H9 (cell line): ENCODE data around the gene ZNF700. TPM values are rescaled to one million over a fixed set of nuclear protein-coding genes. Genes with fewer than 3 reads are reported as not detected.
"Not testable (repeated sequence)": the region's sequence is repeated elsewhere in the genome, so short reads cannot be mapped to it uniquely, and the experiment has no call there.

ENCODE experiments used
- DNase-seq: peaks from one replicate; pipeline ENCODE4 v3.0.0-alpha.2; 2017
- H2AFZ ChIP-seq: one replicate; pipeline ENCODE4 v1.6.1; 2013; ENCODE audit warnings: mild to moderate bottlenecking, low read length, control low read depth, moderate library complexity
- H2AK5ac ChIP-seq: 2 replicates; pipeline ENCODE4 v1.6.1; 2013; ENCODE audit warnings: low read length, control low read depth, mixed read lengths; ENCODE audit not compliant: insufficient read length
- H2BK120ac ChIP-seq: one replicate; pipeline ENCODE4 v1.6.1; 2013; ENCODE audit warnings: low read depth, mild to moderate bottlenecking, low read length, control low read depth, inconsistent platforms; ENCODE audit not compliant: poor library complexity, severe bottlenecking
- H2BK12ac ChIP-seq: 2 replicates; pipeline ENCODE4 v1.6.1; 2013; ENCODE audit warnings: low read length, control low read depth, mixed read lengths, low read depth; ENCODE audit not compliant: insufficient read length
- H2BK15ac ChIP-seq: 2 replicates; pipeline ENCODE4 v1.6.1; 2013; ENCODE audit warnings: low read depth, low read length, control low read depth
- H2BK20ac ChIP-seq: one replicate; pipeline ENCODE4 v1.6.1; 2013; ENCODE audit warnings: low read depth, mild to moderate bottlenecking, low read length, control low read depth, inconsistent platforms; ENCODE audit not compliant: poor library complexity, severe bottlenecking
- H2BK5ac ChIP-seq: 2 replicates; pipeline ENCODE4 v1.6.1; 2013; ENCODE audit warnings: low read length, control low read depth, mixed read lengths; ENCODE audit not compliant: insufficient read length
- H3K14ac ChIP-seq: 2 replicates; pipeline ENCODE4 v1.6.1; 2013; ENCODE audit warnings: low read length, control low read depth; ENCODE audit not compliant: insufficient read depth
- H3K18ac ChIP-seq: 2 replicates; pipeline ENCODE4 v1.6.1; 2013; ENCODE audit warnings: low read depth, mild to moderate bottlenecking, mixed read lengths, low read length, control low read depth; ENCODE audit not compliant: insufficient read length
- H3K23ac ChIP-seq: 2 replicates; pipeline ENCODE4 v1.6.1; 2013; ENCODE audit warnings: low read length, control low read depth, mixed read lengths, low read depth; ENCODE audit not compliant: insufficient read length
- H3K23me2 ChIP-seq: 2 replicates; pipeline ENCODE4 v1.6.1; 2013; ENCODE audit warnings: low read depth, mild to moderate bottlenecking, mixed read lengths, low read length, control low read depth; ENCODE audit not compliant: insufficient read length, poor library complexity, severe bottlenecking
- H3K27ac ChIP-seq: 2 replicates; pipeline ENCODE4 v1.5.1; 2013; ENCODE audit warnings: low read length, control low read depth, mixed read lengths, low read depth; ENCODE audit not compliant: insufficient read length
- H3K27me3 ChIP-seq: 2 replicates; pipeline ENCODE4 v1.6.1; 2013; ENCODE audit warnings: low read length, control low read depth, inconsistent platforms; ENCODE audit not compliant: insufficient read depth
- H3K4ac ChIP-seq: 2 replicates; pipeline ENCODE4 v1.6.1; 2013; ENCODE audit warnings: low read depth, mild to moderate bottlenecking, control low read depth, inconsistent platforms, low read length, moderate library complexity
- H3K4me1 ChIP-seq: 2 replicates; pipeline ENCODE4 v1.6.1; 2013; ENCODE audit warnings: low read length, control low read depth, inconsistent platforms; ENCODE audit not compliant: insufficient read depth
- H3K4me2 ChIP-seq: 2 replicates; pipeline ENCODE4 v1.6.1; 2013; ENCODE audit warnings: low read length, control low read depth, mixed read lengths; ENCODE audit not compliant: insufficient read length, insufficient read depth
- H3K56ac ChIP-seq: 2 replicates; pipeline ENCODE4 v1.6.1; 2013; ENCODE audit warnings: low read depth, mild to moderate bottlenecking, mixed read lengths, low read length, control low read depth; ENCODE audit not compliant: insufficient read length
- H3K79me1 ChIP-seq: 2 replicates; pipeline ENCODE4 v1.6.1; 2013; ENCODE audit warnings: low read depth, mild to moderate bottlenecking, moderate library complexity, low read length, control low read depth, inconsistent platforms; ENCODE audit not compliant: insufficient read depth, poor library complexity, severe bottlenecking
- H3K79me2 ChIP-seq: 2 replicates; pipeline ENCODE4 v1.6.1; 2013; ENCODE audit warnings: low read length, control low read depth, inconsistent platforms; ENCODE audit not compliant: insufficient read depth
- H3K9ac ChIP-seq: 2 replicates; pipeline ENCODE4 v1.6.1; 2013; ENCODE audit warnings: low read length, control low read depth, mixed read lengths; ENCODE audit not compliant: insufficient read length; ENCODE audit errors: extremely low read depth
- H3K9me3 ChIP-seq: one replicate; pipeline ENCODE4 v1.6.1; 2013; ENCODE audit warnings: low read depth, low read length, inconsistent platforms; ENCODE audit not compliant: control insufficient read depth
- H3T11ph ChIP-seq: one replicate; pipeline ENCODE4 v1.6.1; 2013; ENCODE audit warnings: mild to moderate bottlenecking, low read length, control low read depth, inconsistent platforms
- H4K20me1 ChIP-seq: one replicate; pipeline ENCODE4 v1.6.1; 2013; ENCODE audit not compliant: control insufficient read depth, insufficient read length, insufficient read depth
- H4K5ac ChIP-seq: 2 replicates; pipeline ENCODE4 v1.6.1; 2013; ENCODE audit warnings: low read depth, mild to moderate bottlenecking, mixed read lengths, low read length, control low read depth; ENCODE audit not compliant: insufficient read length
- H4K8ac ChIP-seq: replicated peaks from 2 replicates; pipeline ENCODE4 v1.6.1; 2013; ENCODE audit warnings: low read length, control low read depth, mixed read lengths, low read depth; ENCODE audit not compliant: insufficient read length
- H4K91ac ChIP-seq: 2 replicates; pipeline ENCODE4 v1.6.1; 2013; ENCODE audit warnings: low read depth, mild to moderate bottlenecking, moderate library complexity, mixed read lengths, low read length, control low read depth; ENCODE audit not compliant: insufficient read length
- H3K27ac Mint-ChIP-seq, 3 experiments: 2 replicates in 2 of 3; 3 replicates in 1 of 3; pipeline ENCODE4 v1.8.0; 2020 to 2021; ENCODE audit warnings: mixed read lengths in 3 of 3, mild to moderate bottlenecking in 1 of 3, moderate library complexity in 1 of 3
- H3K27me3 Mint-ChIP-seq: 2 replicates; pipeline ENCODE4 v1.8.0; 2021; ENCODE audit warnings: low read depth, mild to moderate bottlenecking, moderate library complexity, mixed read lengths
- H3K36me3 Mint-ChIP-seq, 3 experiments: 2 replicates in 2 of 3; 3 replicates in 1 of 3; pipeline ENCODE4 v1.8.0; 2020 to 2021; ENCODE audit warnings: low read depth in 3 of 3, mixed read lengths in 3 of 3; ENCODE audit not compliant: insufficient read depth in 1 of 3
- H3K4me1 Mint-ChIP-seq, 2 experiments: 2 replicates each; pipeline ENCODE4 v1.8.0; 2020; ENCODE audit warnings: mixed read lengths in 2 of 2
- H3K4me3 Mint-ChIP-seq, 2 experiments: 2 replicates in 1 of 2; 3 replicates in 1 of 2; pipeline ENCODE4 v1.8.0; 2020 to 2021; ENCODE audit warnings: mild to moderate bottlenecking in 2 of 2, mixed read lengths in 2 of 2, moderate library complexity in 1 of 2
- H3K9me3 Mint-ChIP-seq, 2 experiments: 2 replicates in 1 of 2; 3 replicates in 1 of 2; pipeline ENCODE4 v1.8.0; 2020; ENCODE audit warnings: mild to moderate bottlenecking in 2 of 2, mixed read lengths in 2 of 2, moderate library complexity in 1 of 2
- WGBS: extraction: QIAGEN DNeasy Blood & Tissue Kit; methylation state at CpG from one replicate; pipeline ENCODE4 v1.1.7; 2013; ENCODE audit warnings: missing lambda C conversion rate, low lambda C conversion rate, mixed read lengths; ENCODE audit not compliant: insufficient read length; ENCODE audit errors: extremely low coverage; 5-methylcytosine and 5-hydroxymethylcytosine counted together
- total RNA-seq: library from RNA; stranded (reverse); gene quantifications from 2 replicates; pipeline ENCODE4 v1.2.1, GENCODE V29; 2021
- TF ChIP-seq, protein P1 (sequence below): fragments of 200-600 bp; sonication (generic); conservative IDR thresholded peaks from 3 replicates; pipeline ENCODE4 v1.8.0; 2021; ENCODE audit warnings: antibody characterized with exemption, mild to moderate bottlenecking

Gene ZNF700
- total RNA-seq, 1 experiment from 2014 or later, result 9.9 TPM

DNA sequence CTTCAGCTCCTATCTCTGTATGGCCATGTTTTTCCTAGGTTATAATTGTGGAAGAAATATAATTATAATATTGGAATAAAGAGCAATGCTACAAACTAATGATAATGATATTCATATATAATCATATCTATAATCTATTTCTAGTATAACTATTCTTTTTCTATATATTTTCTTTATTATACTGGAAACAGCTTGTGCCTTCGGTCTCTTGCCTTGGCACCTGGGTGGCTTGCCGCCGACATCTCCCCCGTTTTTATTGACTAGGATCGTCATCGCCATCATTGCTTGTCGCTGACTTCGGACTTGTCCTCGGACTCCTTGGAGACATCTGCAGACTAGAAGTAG, 64.2 kb downstream of the ZNF700 start:
- Histone ChIP-seq H4K20me1 (no peaks in the 10 kb centered on the region), H3K23ac (no peak overlapping the region), H3K9ac (no peak overlapping the region), H3K56ac (no peak overlapping the region), H3K9me3 (no peaks in the 10 kb centered on the region), H3K18ac (no peak overlapping the region), H3T11ph (no peak overlapping the region), H3K14ac (no peak overlapping the region), H2BK15ac (no peak overlapping the region), H2BK20ac (no peak overlapping the region), H2BK5ac (no peak overlapping the region), H3K79me2 (peaks cover 11% of the 10 kb centered on the region; the same call in 1 of the 2 replicates), H2BK12ac (no peak overlapping the region), H2AK5ac (no peak overlapping the region), H3K27ac (no peak overlapping the region), H3K4me1 (no peaks in the 10 kb centered on the region), H4K8ac (no peak overlapping the region), H3K27me3 (no peaks in the 10 kb centered on the region), H3K79me1 (peaks cover 3% of the 10 kb centered on the region), H3K4ac (no peak overlapping the region), H3K4me2 (no peak overlapping the region), H2AFZ (no peak overlapping the region), H4K5ac (no peak overlapping the region), H2BK120ac (no peak overlapping the region), H4K91ac (no peak overlapping the region), H3K23me2 (peaks cover 5% of the 10 kb centered on the region)
- no peak overlapping the region for H3K27ac Mint-ChIP-seq
- TF ChIP-seq, protein P1, sequence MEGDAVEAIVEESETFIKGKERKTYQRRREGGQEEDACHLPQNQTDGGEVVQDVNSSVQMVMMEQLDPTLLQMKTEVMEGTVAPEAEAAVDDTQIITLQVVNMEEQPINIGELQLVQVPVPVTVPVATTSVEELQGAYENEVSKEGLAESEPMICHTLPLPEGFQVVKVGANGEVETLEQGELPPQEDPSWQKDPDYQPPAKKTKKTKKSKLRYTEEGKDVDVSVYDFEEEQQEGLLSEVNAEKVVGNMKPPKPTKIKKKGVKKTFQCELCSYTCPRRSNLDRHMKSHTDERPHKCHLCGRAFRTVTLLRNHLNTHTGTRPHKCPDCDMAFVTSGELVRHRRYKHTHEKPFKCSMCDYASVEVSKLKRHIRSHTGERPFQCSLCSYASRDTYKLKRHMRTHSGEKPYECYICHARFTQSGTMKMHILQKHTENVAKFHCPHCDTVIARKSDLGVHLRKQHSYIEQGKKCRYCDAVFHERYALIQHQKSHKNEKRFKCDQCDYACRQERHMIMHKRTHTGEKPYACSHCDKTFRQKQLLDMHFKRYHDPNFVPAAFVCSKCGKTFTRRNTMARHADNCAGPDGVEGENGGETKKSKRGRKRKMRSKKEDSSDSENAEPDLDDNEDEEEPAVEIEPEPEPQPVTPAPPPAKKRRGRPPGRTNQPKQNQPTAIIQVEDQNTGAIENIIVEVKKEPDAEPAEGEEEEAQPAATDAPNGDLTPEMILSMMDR, result no peak
- peaks cover 13 to 16% of the 10 kb centered on the region in 2 experiments for H3K4me1 Mint-ChIP-seq
- peaks cover 4 to 28% of the 10 kb centered on the region in 2 experiments for H3K9me3 Mint-ChIP-seq
- no CpG with 5 or more reads among the region's 9 CpGs for WGBS
- H3K27me3 Mint-ChIP-seq, result no peaks in the 10 kb centered on the region
- DNase-seq, result no peak
- H3K4me3 Mint-ChIP-seq, result peak overlapping the region in 1 of 2 experiments; percentile 99; a peak in 3 of 5 replicates
- peaks cover 11 to 36% (median 22%) of the 10 kb centered on the region in 3 experiments for H3K36me3 Mint-ChIP-seq

DNA sequence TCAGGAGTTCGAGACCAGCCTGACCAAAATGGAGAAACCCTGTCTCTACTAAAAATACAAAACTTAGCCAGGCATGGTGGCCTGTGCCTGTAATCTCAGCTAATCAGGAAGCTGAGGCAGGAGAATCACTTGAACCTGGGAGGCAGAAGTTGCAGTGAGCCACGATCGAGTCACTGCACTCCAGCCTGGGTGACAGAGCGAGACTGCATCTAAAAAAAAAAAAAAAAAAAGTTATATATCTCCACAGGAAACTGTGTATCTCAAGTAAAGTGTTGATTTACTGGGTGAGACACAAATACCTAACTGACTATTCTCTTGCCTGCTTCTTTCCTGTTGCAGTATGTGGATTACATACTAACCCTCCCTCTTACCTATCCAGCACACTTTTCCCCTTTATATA, 67.0 kb downstream of the ZNF700 start:
- not testable (repeated sequence) for H3K4ac ChIP-seq, H3K9me3 ChIP-seq, H4K91ac ChIP-seq, H3K9ac ChIP-seq, H3K27ac Mint-ChIP-seq, H3K56ac ChIP-seq, H2BK20ac ChIP-seq, H3K23ac ChIP-seq, H2BK5ac ChIP-seq, H3K23me2 ChIP-seq, H2BK120ac ChIP-seq, H3K4me2 ChIP-seq, H3T11ph ChIP-seq, H2BK12ac ChIP-seq, H4K20me1 ChIP-seq, H3K4me3 Mint-ChIP-seq, H3K14ac ChIP-seq, H4K5ac ChIP-seq, H3K4me1 ChIP-seq, H3K27ac ChIP-seq, H4K8ac ChIP-seq, H3K18ac ChIP-seq, H3K27me3 Mint-ChIP-seq, H3K79me1 ChIP-seq, H3K27me3 ChIP-seq, H2AFZ ChIP-seq, DNase-seq, H2AK5ac ChIP-seq, H2BK15ac ChIP-seq
- no CpG with 5 or more reads among the region's 4 CpGs for WGBS
- peaks cover 15% of the 10 kb centered on the region; the same call in 1 of the 2 replicates for H3K79me2 ChIP-seq
- Mint-ChIP-seq H3K9me3 (peaks cover 0 to 31% of the 10 kb centered on the region in 2 experiments; a peak in 4 of 5 replicates), H3K4me1 (peaks cover 7 to 10% of the 10 kb centered on the region in 2 experiments; a peak in 3 of 4 replicates), H3K36me3 (peaks cover 18 to 54% (median 19%) of the 10 kb centered on the region in 3 experiments)
